Peyer's patch (tissue), 4 donors: ENCODE measurements around the gene SPRN. TPM values are rescaled to one million over a fixed set of nuclear protein-coding genes. Genes with fewer than 3 reads are reported as not detected.
"Not testable (repeated sequence)": the region's sequence is repeated elsewhere in the genome, so short reads cannot be mapped to it uniquely, and the experiment has no call there.

Source experiments
- DNase-seq, 3 donors: peaks; one replicate each; pipeline ENCODE4 v3.0.0-alpha.2; 2017 to 2019
- H3K27ac ChIP-seq, 4 donors: fragments of 200-600 bp; sonication (generic); one replicate each; pipeline ENCODE4 v1.5.1; 2016 to 2019
- H3K27me3 ChIP-seq, 2 donors: fragments of 200-600 bp; sonication (generic); one replicate each; pipeline ENCODE4 v1.5.1; 2019
- H3K36me3 ChIP-seq, 3 donors: fragments of 200-600 bp; sonication (generic); one replicate each; pipeline ENCODE4 v1.5.1; 2016 to 2019
- H3K4me1 ChIP-seq, 4 donors: fragments of 200-600 bp; sonication (generic); one replicate each; pipeline ENCODE4 v1.5.1; 2016 to 2019
- H3K4me3 ChIP-seq, 4 donors: fragments of 200-600 bp; sonication (generic); 1 replicate in 3 of 4; 2 replicates in 1 of 4; pipeline ENCODE4 v1.5.1; 2016 to 2019; ENCODE audit warnings: mild to moderate bottlenecking in 1 of 4
- H3K9me3 ChIP-seq, 4 donors: fragments of 200-600 bp; sonication (generic); one replicate each; pipeline ENCODE4 v1.5.1; 2016 to 2019; ENCODE audit warnings: mild to moderate bottlenecking in 1 of 4
- POLR2A ChIP-seq, 2 donors: fragments of 450-650 bp; IDR thresholded peaks; one replicate each; pipeline ENCODE4 v1.5.1; 2017; ENCODE audit warnings: antibody characterized with exemption in 2 of 2, mild to moderate bottlenecking in 2 of 2, moderate library complexity in 2 of 2
- total RNA-seq, 4 donors: library from RNA; depleted of rRNA; stranded (reverse); fragments of >200 nt; gene quantifications; one replicate each; pipeline ENCODE4 v1.1.0, GENCODE V29; 2016
- TF ChIP-seq, protein P1 (sequence below), 6 experiments: fragments of 450-650 bp in 4 of 6; fragments of 200-600 bp in 2 of 6; sonication (generic) in 1 of 6; IDR thresholded peaks; one replicate each; pipeline ENCODE4 v1.5.1; 2017 to 2019; ENCODE audit warnings: antibody characterized with exemption in 6 of 6, mild to moderate bottlenecking in 3 of 6, moderate library complexity in 1 of 6

The SPRN gene
- total RNA-seq, 4 donors from 2014 or later = 0.47 TPM; not detected in 3

DNA sequence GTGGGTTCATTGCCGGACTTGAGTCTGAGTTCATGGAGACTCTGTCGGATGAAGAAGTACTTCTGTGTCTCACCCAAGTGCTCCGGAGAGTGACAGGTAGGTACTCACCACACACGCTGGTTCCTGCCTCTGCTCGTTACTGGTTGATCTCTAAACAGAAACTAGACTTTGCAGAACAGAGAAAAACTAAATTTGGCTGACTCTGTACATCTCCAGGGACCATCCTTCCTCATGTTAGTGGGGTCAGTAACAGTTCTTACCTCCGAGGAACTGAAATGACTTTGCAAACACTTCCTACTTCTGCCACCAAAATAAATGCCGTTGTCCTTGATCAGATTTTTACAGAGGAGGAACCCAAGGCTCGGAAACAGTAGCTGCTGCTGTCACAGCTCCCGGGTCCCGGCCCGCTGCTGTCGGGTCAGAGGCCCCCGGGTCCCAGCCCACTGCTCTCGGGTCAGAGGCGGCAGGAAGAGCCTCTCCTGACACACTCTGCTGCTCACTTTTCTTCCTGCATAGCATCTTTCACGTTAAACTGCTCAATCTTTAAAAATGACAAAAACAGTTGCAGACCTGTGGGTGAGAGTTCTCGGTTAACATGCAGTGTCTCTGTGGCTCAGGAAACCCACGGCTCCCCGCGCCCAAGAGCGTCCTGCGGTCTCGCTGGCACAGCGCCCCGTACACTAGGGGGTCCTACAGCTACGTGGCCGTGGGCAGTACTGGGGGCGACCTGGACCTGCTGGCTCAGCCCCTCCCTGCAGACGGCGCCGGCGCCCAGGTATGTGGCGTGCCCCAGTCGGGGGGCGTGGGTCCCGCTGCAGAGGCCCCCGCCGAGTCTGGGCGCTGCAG is 35.2 kb downstream of the SPRN start:
- peaks cover 0 to 11% (median 4%) of the 10 kb centered on the region in 4 donors for H3K4me1 ChIP-seq
- peaks cover 0 to 19% (median 0%) of the 10 kb centered on the region in 3 donors for H3K36me3 ChIP-seq
- H3K9me3 ChIP-seq = no peaks in the 10 kb centered on the region
- DNase-seq = peak; percentile 51 to 88 (median 85)
- peak overlapping the region; percentile 20 to 48 (median 38) for H3K4me3 ChIP-seq
- peak overlapping the region; percentile 68 to 92 (median 79) for H3K27ac ChIP-seq
- H3K27me3 ChIP-seq = no peaks in the 10 kb centered on the region
- TF ChIP-seq, protein P1, sequence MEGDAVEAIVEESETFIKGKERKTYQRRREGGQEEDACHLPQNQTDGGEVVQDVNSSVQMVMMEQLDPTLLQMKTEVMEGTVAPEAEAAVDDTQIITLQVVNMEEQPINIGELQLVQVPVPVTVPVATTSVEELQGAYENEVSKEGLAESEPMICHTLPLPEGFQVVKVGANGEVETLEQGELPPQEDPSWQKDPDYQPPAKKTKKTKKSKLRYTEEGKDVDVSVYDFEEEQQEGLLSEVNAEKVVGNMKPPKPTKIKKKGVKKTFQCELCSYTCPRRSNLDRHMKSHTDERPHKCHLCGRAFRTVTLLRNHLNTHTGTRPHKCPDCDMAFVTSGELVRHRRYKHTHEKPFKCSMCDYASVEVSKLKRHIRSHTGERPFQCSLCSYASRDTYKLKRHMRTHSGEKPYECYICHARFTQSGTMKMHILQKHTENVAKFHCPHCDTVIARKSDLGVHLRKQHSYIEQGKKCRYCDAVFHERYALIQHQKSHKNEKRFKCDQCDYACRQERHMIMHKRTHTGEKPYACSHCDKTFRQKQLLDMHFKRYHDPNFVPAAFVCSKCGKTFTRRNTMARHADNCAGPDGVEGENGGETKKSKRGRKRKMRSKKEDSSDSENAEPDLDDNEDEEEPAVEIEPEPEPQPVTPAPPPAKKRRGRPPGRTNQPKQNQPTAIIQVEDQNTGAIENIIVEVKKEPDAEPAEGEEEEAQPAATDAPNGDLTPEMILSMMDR (IDR thresholded peaks at IDR 0.05) = peak in 1 of 6 experiments; percentile 9
- TF ChIP-seq POLR2A (IDR thresholded peaks at IDR 0.05) = no peak

DNA sequence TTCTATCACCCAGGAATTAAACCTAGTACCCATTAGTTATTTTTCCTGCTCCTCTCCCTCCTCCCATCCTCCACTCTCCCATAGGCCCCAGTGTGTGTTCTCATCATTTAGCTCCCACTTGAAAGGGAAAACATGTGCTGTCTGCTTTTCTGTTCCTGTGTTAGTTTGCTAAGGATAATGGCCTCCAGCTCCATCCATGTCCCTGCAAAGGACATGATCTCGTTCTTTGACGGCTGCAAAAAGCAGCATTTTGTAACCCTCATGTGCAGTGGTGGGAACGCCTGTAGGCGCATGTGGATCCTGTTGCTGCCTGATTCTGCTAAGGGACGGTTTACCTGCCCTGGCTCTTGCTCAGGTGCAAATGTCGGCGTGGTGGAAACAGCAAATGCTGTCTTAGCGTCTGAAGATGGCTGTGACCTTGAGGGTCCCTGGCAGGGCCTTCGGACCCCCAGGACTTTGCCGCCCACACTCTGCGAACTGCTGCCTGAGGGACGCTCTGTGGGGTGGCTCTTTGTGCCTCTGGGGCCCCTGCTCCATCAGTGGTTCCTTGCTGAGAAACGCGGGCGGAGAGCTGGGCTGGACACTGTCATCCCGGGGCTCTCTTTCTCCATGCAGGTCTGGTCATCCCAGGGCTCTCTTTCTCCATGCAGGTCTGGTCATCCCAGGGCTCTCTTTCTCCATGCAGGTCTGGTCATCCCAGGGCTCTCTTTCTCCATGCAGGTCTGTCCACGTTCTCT is 36.0 kb downstream of the SPRN start:
- H3K27me3 ChIP-seq = no peaks in the 10 kb centered on the region
- peak overlapping the region in 3 of 4 donors; percentile 32 to 48 (median 45) for H3K4me3 ChIP-seq
- TF ChIP-seq POLR2A (IDR thresholded peaks at IDR 0.05) = no peak
- TF ChIP-seq, protein P1 (IDR thresholded peaks at IDR 0.05) = no peak
- H3K36me3 ChIP-seq = peaks cover 0 to 26% (median 0%) of the 10 kb centered on the region in 3 donors
- H3K9me3 ChIP-seq = no peaks in the 10 kb centered on the region
- DNase-seq = peak in 1 of 3 donors; percentile 40
- H3K4me1 ChIP-seq = peaks cover 0 to 11% (median 4%) of the 10 kb centered on the region in 4 donors
- H3K27ac ChIP-seq = peak overlapping the region; percentile 68 to 92 (median 79)

- not testable (repeated sequence) for H3K27ac ChIP-seq, H3K4me3 ChIP-seq, H3K27me3 ChIP-seq, H3K4me1 ChIP-seq, H3K9me3 ChIP-seq
- DNase-seq = peak in 1 of 3 donors; percentile 13
- peaks cover 0 to 26% (median 0%) of the 10 kb centered on the region in 3 donors for H3K36me3 ChIP-seq
Observed at GRCh38 chr10:133386951-133387350, 37.5 kb downstream of the SPRN start.

DNA sequence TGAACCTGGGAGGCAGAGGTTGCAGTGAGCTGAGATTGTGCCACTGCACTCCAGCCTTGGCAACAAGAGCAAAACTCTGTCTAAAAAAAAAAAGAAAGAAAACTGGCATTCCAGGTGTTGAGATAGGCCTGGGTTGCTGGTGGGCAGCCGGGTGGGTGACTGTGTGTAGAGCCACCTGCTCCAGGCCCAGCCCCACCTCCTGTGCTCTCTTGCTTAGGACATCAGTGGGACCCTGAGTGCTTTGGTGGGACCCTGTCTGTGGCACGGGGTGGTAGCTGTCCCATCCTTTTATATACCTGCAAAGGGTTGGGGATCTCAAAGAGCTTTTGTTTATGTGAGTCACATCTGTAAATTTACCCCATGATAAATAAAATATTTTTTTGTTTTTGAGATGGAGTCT is 39.2 kb downstream of the SPRN start:
- TF ChIP-seq, protein P1 (IDR thresholded peaks at IDR 0.05) = no peak
- no peak for TF ChIP-seq POLR2A (IDR thresholded peaks at IDR 0.05)
- peak in 1 of 3 donors; percentile 36 for DNase-seq

DNA sequence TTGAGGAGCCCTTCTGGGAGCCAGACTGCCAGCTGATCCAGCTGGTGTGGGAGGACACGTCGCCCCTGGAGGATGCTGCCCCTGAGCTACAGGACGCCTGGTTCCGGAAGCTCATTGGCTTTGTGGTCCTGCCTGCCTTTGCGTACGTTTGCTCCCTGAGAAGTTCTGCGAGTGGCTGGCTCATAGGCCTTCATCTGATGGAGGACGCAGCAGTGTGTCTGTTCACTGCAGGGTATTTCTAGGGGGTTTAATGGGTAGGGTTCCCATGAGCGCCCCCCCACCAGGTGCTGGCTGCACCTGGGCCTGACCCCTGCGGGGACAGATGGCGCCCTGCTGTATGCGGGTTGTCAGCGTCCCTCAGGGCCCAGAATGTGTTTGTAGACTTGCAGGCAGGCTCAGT is 40.4 kb downstream of the SPRN start:
- Histone ChIP-seq H3K27me3 (no peaks in the 10 kb centered on the region), H3K4me3 (no peak overlapping the region), H3K27ac (no peak overlapping the region), H3K9me3 (no peaks in the 10 kb centered on the region), H3K4me1 (peaks cover 0 to 19% (median 3%) of the 10 kb centered on the region in 4 donors), H3K36me3 (peaks cover 0 to 11% (median 0%) of the 10 kb centered on the region in 3 donors)
- DNase-seq = peak in 1 of 3 donors; percentile 26
- TF ChIP-seq, protein P1 (IDR thresholded peaks at IDR 0.05) = no peak
- TF ChIP-seq POLR2A (IDR thresholded peaks at IDR 0.05) = no peak

More for the DNA sequence above, 39.2 kb downstream of the SPRN start:
- Histone ChIP-seq H3K4me3 (no peak overlapping the region), H3K9me3 (no peaks in the 10 kb centered on the region), H3K27me3 (no peaks in the 10 kb centered on the region), H3K27ac (no peak overlapping the region), H3K4me1 (peaks cover 0 to 11% (median under 1%) of the 10 kb centered on the region in 4 donors), H3K36me3 (peaks cover 0 to 16% (median 0%) of the 10 kb centered on the region in 3 donors)
